DMS153 treated with DMSO at 0.1 percent for 48 hours (cell line): Measurements from ENCODE around the gene MRPL4.
"Not testable (repeated sequence)": the region's sequence is repeated elsewhere in the genome, so short reads cannot be mapped to it uniquely, and the experiment has no call there.

Experiments
- DNase-seq: peaks from one replicate; lab custom pipeline; 2025; ENCODE audit not compliant: unreplicated experiment; lab: John Stamatoyannopoulos, UW

Gene MRPL4

GRCh38 chr19:10260141-10260584 lies 8.1 kb downstream of the MRPL4 start:
- no peak for DNase-seq

- no peak for DNase-seq
Measured at GRCh38 chr19:10262771-10263170, 10.8 kb downstream of the MRPL4 start.

GRCh38 chr19:10266706-10267105 lies 14.7 kb downstream of the MRPL4 start:
- no peak for DNase-seq

- DNase-seq: no peak
Measured at GRCh38 chr19:10268071-10268470, 16.1 kb downstream of the MRPL4 start.

- DNase-seq: peak; percentile 35
Measured at GRCh38 chr19:10269333-10270179, 17.5 kb downstream of the MRPL4 start.

GRCh38 chr19:10270180-10270615 lies 18.2 kb downstream of the MRPL4 start:
- DNase-seq: no peak

- DNase-seq: no peak
Measured at GRCh38 chr19:10270616-10271394, 18.8 kb downstream of the MRPL4 start, which contains the start of gene ICAM1. ICAM1 (plus strand) TSS chr19:10271120; CDS start chr19:10271160, 40 bp downstream.

- no peak for DNase-seq
Measured at GRCh38 chr19:10271543-10272086, 19.6 kb downstream of the MRPL4 start.

- DNase-seq: no peak
Measured at GRCh38 chr19:10274589-10274988, 22.6 kb downstream of the MRPL4 start.

GRCh38 chr19:10277795-10278589 lies 26.0 kb downstream of the MRPL4 start:
- DNase-seq: no peak

GRCh38 chr19:10278935-10279334 lies 26.9 kb downstream of the MRPL4 start:
- DNase-seq: no peak

GRCh38 chr19:10279737-10280442 lies 27.9 kb downstream of the MRPL4 start:
- DNase-seq: no peak

- not testable (repeated sequence) for DNase-seq
Measured at GRCh38 chr19:10282043-10282442, 30.0 kb downstream of the MRPL4 start.

GRCh38 chr19:10283301-10284064 lies 31.5 kb downstream of the MRPL4 start:
- no peak for DNase-seq

- no peak for DNase-seq
Measured at GRCh38 chr19:10284065-10284959, 32.3 kb downstream of the MRPL4 start.

- no peak for DNase-seq
Measured at GRCh38 chr19:10284960-10285278, 32.9 kb downstream of the MRPL4 start.

- no peak for DNase-seq
Measured at GRCh38 chr19:10285393-10285792, 33.4 kb downstream of the MRPL4 start.
